OCI-LY7 (cell line): Measurements from ENCODE around the gene DDX27. TPM values are rescaled to one million over a fixed set of nuclear protein-coding genes. Genes with fewer than 3 reads are reported as not detected.

Experiments used
- BruUV-seq: library from RNA; stranded (reverse); fragments of 400-500 nt; replicated peaks from 2 replicates; lab custom pipeline; 2021; lab: Mats Ljungman, UMichigan
- CTCF ChIA-PET: fragments of 300-600 bp; sonication (Branson Sonifier 250); formaldehyde crosslinking; loops from one replicate; lab custom pipeline; 2022; ENCODE audit warnings: antibody characterized with exemption; ENCODE audit not compliant: unreplicated experiment; lab: Charles Lee
- POLR2A ChIA-PET: fragments of 300-600 bp; sonication (Branson Sonifier 250); formaldehyde crosslinking; loops from one replicate; lab custom pipeline; 2022; ENCODE audit warnings: antibody characterized with exemption; lab: Charles Lee
- DNase-seq: peaks from one replicate; pipeline ENCODE4 v3.0.0-alpha.2; 2015; ENCODE audit warnings: low spot score
- H2AFZ ChIP-seq: fragments of 200-600 bp; sonication (generic), shearing (Covaris generic); 2 replicates; pipeline ENCODE4 v1.6.1; 2014; ENCODE audit warnings: mild to moderate bottlenecking, antibody characterized with exemption, low read length, moderate library complexity
- H3K27ac ChIP-seq: fragments of 200-600 bp; sonication (generic); 2 replicates; pipeline ENCODE4 v1.5.1; 2014; ENCODE audit warnings: mixed run types, low read depth, mild to moderate bottlenecking, moderate library complexity, low read length, inconsistent platforms; ENCODE audit not compliant: poor library complexity, severe bottlenecking
- H3K36me3 ChIP-seq: fragments of 200-600 bp; sonication (generic); 2 replicates; pipeline ENCODE4 v1.6.1; 2014; ENCODE audit warnings: mild to moderate bottlenecking, antibody characterized with exemption, low read length, moderate library complexity, mixed read lengths; ENCODE audit not compliant: insufficient read depth
- H3K4me1 ChIP-seq: fragments of 200-600 bp; sonication (generic); 2 replicates; pipeline ENCODE4 v1.5.1; 2014; ENCODE audit warnings: mild to moderate bottlenecking, low read length; ENCODE audit not compliant: insufficient read depth, poor library complexity, severe bottlenecking
- H3K4me2 ChIP-seq: fragments of 200-600 bp; sonication (generic); 2 replicates; pipeline ENCODE4 v1.6.1; 2014; ENCODE audit warnings: mild to moderate bottlenecking, low read length
- H3K4me3 ChIP-seq: fragments of 200-600 bp; sonication (generic); 2 replicates; pipeline ENCODE4 v1.5.1; 2014; ENCODE audit warnings: mild to moderate bottlenecking, low read depth, low read length; ENCODE audit not compliant: poor library complexity, severe bottlenecking
- H3K79me2 ChIP-seq: fragments of 200-600 bp; sonication (generic); 2 replicates; pipeline ENCODE4 v1.6.1; 2016; ENCODE audit warnings: low read depth, mild to moderate bottlenecking, low read length, moderate library complexity, mixed read lengths; ENCODE audit not compliant: insufficient read depth
- H3K9me2 ChIP-seq: fragments of 200-600 bp; sonication (generic); 2 replicates; pipeline ENCODE4 v1.6.1; 2016; ENCODE audit warnings: mild to moderate bottlenecking, low read length, mixed read lengths; ENCODE audit not compliant: insufficient read depth
- H3K9me3 ChIP-seq: fragments of 200-600 bp; sonication (generic); 2 replicates; pipeline ENCODE4 v1.6.1; 2014; ENCODE audit warnings: mild to moderate bottlenecking, mixed run types, low read length, mixed read lengths
- H4K20me1 ChIP-seq: fragments of 200-600 bp; sonication (generic); 2 replicates; pipeline ENCODE4 v1.6.1; 2014; ENCODE audit warnings: mild to moderate bottlenecking, antibody characterized with exemption, low read length, moderate library complexity, mixed read lengths; ENCODE audit not compliant: insufficient read depth
- EZH2phosphoT487 ChIP-seq: fragments of 200-600 bp; sonication (generic); IDR thresholded peaks from 2 replicates; pipeline ENCODE4 v1.6.1; 2018; ENCODE audit warnings: low read depth, borderline replicate concordance, mild to moderate bottlenecking, mixed run types, antibody characterized with exemption, low read length, moderate library complexity, mixed read lengths
- intact Hi-C: fragments of 100-400 bp; cut with micrococcal nuclease; formaldehyde crosslinking; loops from one replicate; pipeline ENCODE4 v1.10.0; 2022; ENCODE audit not compliant: unreplicated experiment
- total RNA-seq, 2 experiments: library from RNA; depleted of rRNA in 1 of 2; stranded (reverse); fragments of >200 nt in 1 of 2; shearing (Covaris generic) in 1 of 2; gene quantifications; 2 replicates each; pipeline ENCODE4 v1.2.3, GENCODE V29; 2014 to 2022
- TF ChIP-seq, protein P1 (sequence below): fragments of 200-600 bp; sonication (generic); conservative IDR thresholded peaks from 2 replicates; pipeline ENCODE4 v1.5.1; 2014; ENCODE audit warnings: mild to moderate bottlenecking, antibody characterized with exemption, low read length, moderate library complexity, mixed read lengths

Gene DDX27
- total RNA-seq, 2 experiments from 2014 or later, result 53.9 to 57.0 TPM

DNA sequence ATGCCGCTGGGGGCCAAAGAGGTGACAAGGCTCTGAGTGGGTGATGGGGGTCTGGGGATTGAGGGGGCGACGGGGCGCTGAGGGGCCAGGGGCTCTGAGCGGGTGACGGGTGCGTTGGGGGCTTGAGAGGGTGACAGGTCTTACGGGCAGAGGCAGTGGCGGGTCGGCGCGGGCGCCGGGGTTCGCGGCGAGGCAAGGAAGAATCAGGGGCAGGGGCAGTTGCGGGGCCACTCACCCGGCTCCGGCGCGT lies 58.5 kb downstream of the DDX27 start:
- H3K27ac ChIP-seq, result peak overlapping the region; percentile 90
- H2AFZ ChIP-seq, result peak overlapping the region; percentile 47
- POLR2A ChIA-PET, result no interaction called here
- peak overlapping the region; percentile 100 for H3K4me3 ChIP-seq
- CTCF ChIA-PET, result no interaction called here
- intact Hi-C loops, result loop anchor here (2.0 to 10.0 kb wide), 3 partner anchors 59 to 837 kb away; partner anchors contain the start of genes DDX27, STAU1 and UBE2V1
- no TSS peak for BruUV-seq
- H3K4me1 ChIP-seq, result peaks cover 44% of the 10 kb centered on the region
- H3K9me2 ChIP-seq, result no peaks in the 10 kb centered on the region
- peaks cover 67% of the 10 kb centered on the region for H3K36me3 ChIP-seq
- peaks cover 84% of the 10 kb centered on the region for H3K79me2 ChIP-seq
- DNase-seq, result no peak
- peaks cover 40% of the 10 kb centered on the region for H4K20me1 ChIP-seq
- TF ChIP-seq, protein P1, sequence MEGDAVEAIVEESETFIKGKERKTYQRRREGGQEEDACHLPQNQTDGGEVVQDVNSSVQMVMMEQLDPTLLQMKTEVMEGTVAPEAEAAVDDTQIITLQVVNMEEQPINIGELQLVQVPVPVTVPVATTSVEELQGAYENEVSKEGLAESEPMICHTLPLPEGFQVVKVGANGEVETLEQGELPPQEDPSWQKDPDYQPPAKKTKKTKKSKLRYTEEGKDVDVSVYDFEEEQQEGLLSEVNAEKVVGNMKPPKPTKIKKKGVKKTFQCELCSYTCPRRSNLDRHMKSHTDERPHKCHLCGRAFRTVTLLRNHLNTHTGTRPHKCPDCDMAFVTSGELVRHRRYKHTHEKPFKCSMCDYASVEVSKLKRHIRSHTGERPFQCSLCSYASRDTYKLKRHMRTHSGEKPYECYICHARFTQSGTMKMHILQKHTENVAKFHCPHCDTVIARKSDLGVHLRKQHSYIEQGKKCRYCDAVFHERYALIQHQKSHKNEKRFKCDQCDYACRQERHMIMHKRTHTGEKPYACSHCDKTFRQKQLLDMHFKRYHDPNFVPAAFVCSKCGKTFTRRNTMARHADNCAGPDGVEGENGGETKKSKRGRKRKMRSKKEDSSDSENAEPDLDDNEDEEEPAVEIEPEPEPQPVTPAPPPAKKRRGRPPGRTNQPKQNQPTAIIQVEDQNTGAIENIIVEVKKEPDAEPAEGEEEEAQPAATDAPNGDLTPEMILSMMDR, result no peak
- no peak for TF ChIP-seq EZH2phosphoT487
- H3K4me2 ChIP-seq, result peak overlapping the region; percentile 94
- no peaks in the 10 kb centered on the region; the same call in 1 of the 2 replicates for H3K9me3 ChIP-seq

DNA sequence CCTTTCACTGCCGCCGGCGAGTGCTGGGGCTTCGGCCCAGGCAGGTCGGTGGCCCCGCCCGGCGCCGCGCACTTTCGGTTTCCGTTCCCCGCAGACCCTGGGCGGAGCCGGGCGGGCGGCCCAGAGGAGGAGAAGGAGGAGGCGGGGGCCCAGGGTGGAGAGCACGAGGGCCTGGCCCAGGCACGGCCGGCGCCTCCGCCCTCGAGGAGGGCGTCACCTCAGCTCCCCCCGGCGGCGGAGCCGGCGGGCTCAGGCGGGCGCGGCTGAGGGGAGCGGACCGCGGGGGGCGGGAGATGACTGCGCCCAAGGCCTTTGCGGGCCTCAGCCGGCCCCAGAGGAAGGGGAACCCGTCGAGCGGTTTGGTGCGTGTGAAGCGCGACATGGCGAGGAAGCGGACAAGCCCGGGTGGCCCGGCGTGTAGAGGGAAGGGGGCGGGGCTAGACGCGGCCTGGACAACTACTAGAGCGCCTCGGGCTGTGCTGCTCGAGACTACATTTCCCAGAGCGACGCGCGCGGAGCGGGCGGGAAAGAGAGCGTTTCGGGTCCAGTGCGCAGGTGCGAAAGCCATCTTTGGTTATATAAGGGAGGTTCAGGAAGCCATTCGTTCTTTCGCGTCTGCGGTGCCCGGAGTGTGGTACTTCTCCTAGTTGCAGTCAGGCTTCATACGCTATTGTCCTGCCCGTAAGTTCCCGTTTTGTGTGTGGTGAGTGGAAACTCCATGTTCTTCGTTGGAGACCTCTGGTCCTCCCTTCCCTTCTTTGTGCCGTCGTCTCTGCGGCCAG lies 59.0 kb downstream of the DDX27 start, which contains the start of gene ZNFX1:
ZNFX1 (minus strand) TSS at position 22 of the 782 bp plus-strand sequence. CDS start 2,218 bp downstream, outside the sequence.
- Histone ChIP-seq H3K4me2 (peak within 1 kb of the TSS; percentile 95), H3K4me1 (peaks cover 50% of the 10 kb centered on the region), H3K4me3 (peak within 1 kb of the TSS; percentile 100), H3K9me2 (no peaks in the 10 kb centered on the region), H3K27ac (peak within 1 kb of the TSS; percentile 90), H3K36me3 (peaks cover 68% of the 10 kb centered on the region), H3K9me3 (no peaks in the 10 kb centered on the region; the same call in 1 of the 2 replicates), H4K20me1 (peaks cover 45% of the 10 kb centered on the region), H3K79me2 (peaks cover 87% of the 10 kb centered on the region), H2AFZ (peak within 1 kb of the TSS; percentile 47)
- no TSS peak for BruUV-seq
- ChIA-PET CTCF (no interaction called here), POLR2A (no interaction called here)
- intact Hi-C loops, result loop anchor here (2.0 to 10.0 kb wide), 3 partner anchors 59 to 837 kb away; partner anchors contain the start of genes DDX27, STAU1 and UBE2V1
- peak; percentile 99 for DNase-seq
- no peak for TF ChIP-seq EZH2phosphoT487
- TF ChIP-seq, protein P1, result 0 out of 2 replicates have a peak, but pooled peaks have one; percentile 3
